Stimulated activated CD8-positive, alpha-beta memory T cell treated with anti-CD3 and anti-CD28 coated beads, Interleukin-2, amount 100 ng/mL, for 1 hour (primary cell): ENCODE data around the gene SH3TC1.
A peak's percentile ranks its signal among the peaks of the same experiment; 100 is the strongest.

Experiments used
- DNase-seq, 2 donors: peaks; one replicate each; pipeline ENCODE4 v3.0.0-alpha.2; 2020; ENCODE audit warnings: low read depth in 2 of 2

The SH3TC1 gene

GRCh38 chr4:8198906-8199593 lies at the start of gene SH3TC1:
SH3TC1 (plus strand) TSS chr4:8199290; CDS start chr4:8205195, 5,905 bp downstream.
- peak; percentile 26 to 36 for DNase-seq

GRCh38 chr4:8149664-8150063 lies 49.4 kb upstream of the SH3TC1 start:
- no peak for DNase-seq

- DNase-seq, result no peak
Observed at GRCh38 chr4:8150152-8151090, 48.7 kb upstream of the SH3TC1 start.

GRCh38 chr4:8151165-8151650 lies 47.9 kb upstream of the SH3TC1 start:
- DNase-seq, result no peak

GRCh38 chr4:8152090-8152864 lies 46.8 kb upstream of the SH3TC1 start:
- DNase-seq, result no peak

GRCh38 chr4:8152865-8153257 lies 46.2 kb upstream of the SH3TC1 start:
- DNase-seq, result no peak

- no peak for DNase-seq
Observed at GRCh38 chr4:8153441-8153840, 45.6 kb upstream of the SH3TC1 start.

- no peak for DNase-seq
Observed at GRCh38 chr4:8155048-8155447, 44.0 kb upstream of the SH3TC1 start.

- no peak for DNase-seq
Observed at GRCh38 chr4:8155660-8156421, 43.2 kb upstream of the SH3TC1 start.

GRCh38 chr4:8156617-8157016 lies 42.5 kb upstream of the SH3TC1 start:
- no peak for DNase-seq

- DNase-seq, result no peak
Observed at GRCh38 chr4:8157496-8157895, 41.6 kb upstream of the SH3TC1 start.

GRCh38 chr4:8157944-8158709 lies 41.0 kb upstream of the SH3TC1 start:
- DNase-seq, result no peak

GRCh38 chr4:8158710-8159536 lies 40.2 kb upstream of the SH3TC1 start, which contains the start of gene ABLIM2:
ABLIM2 (minus strand) TSS chr4:8158813; CDS start chr4:8158689, 124 bp downstream.
- DNase-seq, result peak; percentile 97

- DNase-seq, result no peak
Observed at GRCh38 chr4:8159537-8160232, 39.4 kb upstream of the SH3TC1 start.

- no peak for DNase-seq
Observed at GRCh38 chr4:8160233-8160560, 38.9 kb upstream of the SH3TC1 start.

GRCh38 chr4:8160572-8160971 lies 38.5 kb upstream of the SH3TC1 start:
- DNase-seq, result no peak

GRCh38 chr4:8162625-8163024 lies 36.5 kb upstream of the SH3TC1 start:
- no peak for DNase-seq

GRCh38 chr4:8163026-8163425 lies 36.1 kb upstream of the SH3TC1 start:
- no peak for DNase-seq
